Common myeloid progenitor, CD34-positive (primary cell): ENCODE measurements around the gene CDNF. TPM values are rescaled to one million over a fixed set of nuclear protein-coding genes. Genes with fewer than 3 reads are reported as not detected.

ENCODE experiments used
- CTCF ChIA-PET: fragments of 350-600 bp; sonication (Branson Sonifier 250); formaldehyde crosslinking; loops from one replicate; lab custom pipeline; 2021; ENCODE audit warnings: antibody characterized with exemption; lab: Charles Lee
- POLR2A ChIA-PET: fragments of 350-600 bp; sonication (Branson Sonifier 250); formaldehyde crosslinking; loops from one replicate; lab custom pipeline; 2021; ENCODE audit warnings: antibody characterized with exemption; lab: Charles Lee
- DNase-seq, 3 donors: peaks; one replicate each; pipeline versions ENCODE4 v3.0.0 to v3.0.0-alpha.2; 2013
- H3K27ac ChIP-seq, 2 experiments: 1 replicate in 1 of 2; 2 replicates in 1 of 2; pipeline ENCODE4 v1.7.0; 2013; ENCODE audit warnings: inconsistent platforms in 2 of 2, low read length in 2 of 2, mild to moderate bottlenecking in 2 of 2, low read depth in 1 of 2, moderate library complexity in 1 of 2; ENCODE audit not compliant: severe bottlenecking in 2 of 2, insufficient read depth in 1 of 2, poor library complexity in 1 of 2
- H3K27me3 ChIP-seq, 5 experiments: replicated peaks in 2 of 5; 1 replicate in 3 of 5; 2 replicates in 2 of 5; pipeline versions ENCODE4 v1.6.1 to v1.7.0; 2013; ENCODE audit warnings: low read length in 4 of 5, mild to moderate bottlenecking in 2 of 5, moderate library complexity in 2 of 5, inconsistent platforms in 1 of 5; ENCODE audit not compliant: insufficient read depth in 5 of 5, control insufficient read depth in 4 of 5
- H3K36me3 ChIP-seq, 4 experiments: 1 replicate in 2 of 4; 2 replicates in 2 of 4; pipeline versions ENCODE4 v1.6.1 to v1.7.0; 2013; ENCODE audit warnings: low read length in 3 of 4, control low read depth in 1 of 4, mild to moderate bottlenecking in 1 of 4; ENCODE audit not compliant: control insufficient read depth in 4 of 4, insufficient read depth in 4 of 4
- H3K4me1 ChIP-seq, 4 experiments: 1 replicate in 3 of 4; 2 replicates in 1 of 4; pipeline versions ENCODE4 v1.6.1 to v1.7.1; 2013; ENCODE audit warnings: low read length in 3 of 4, mild to moderate bottlenecking in 3 of 4, control low read depth in 1 of 4, inconsistent platforms in 1 of 4, moderate library complexity in 1 of 4; ENCODE audit not compliant: control insufficient read depth in 4 of 4, insufficient read depth in 4 of 4; ENCODE audit errors: control extremely low read depth in 1 of 4
- H3K4me3 ChIP-seq, 7 experiments: 1 replicate in 4 of 7; 2 replicates in 3 of 7; pipeline versions ENCODE4 v1.5.1 to v1.7.0; 2013; ENCODE audit warnings: mild to moderate bottlenecking in 7 of 7, low read length in 6 of 7, moderate library complexity in 6 of 7, inconsistent platforms in 2 of 7, low read depth in 2 of 7, control low read depth in 1 of 7; ENCODE audit not compliant: insufficient read depth in 4 of 7, control insufficient read depth in 1 of 7; ENCODE audit errors: extremely low read depth in 1 of 7
- H3K9me3 ChIP-seq, 5 experiments: 1 replicate in 4 of 5; 2 replicates in 1 of 5; pipeline versions ENCODE4 v1.6.1 to v1.7.1; 2013; ENCODE audit warnings: low read length in 4 of 5, mild to moderate bottlenecking in 2 of 5, inconsistent platforms in 1 of 5, low read depth in 1 of 5, moderate library complexity in 1 of 5; ENCODE audit not compliant: control insufficient read depth in 4 of 5, insufficient read depth in 2 of 5; ENCODE audit errors: control extremely low read depth in 1 of 5
- WGBS: methylation state at CpG from one replicate; pipeline ENCODE4 v1.1.5; 2013; ENCODE audit not compliant: insufficient coverage; 5-methylcytosine and 5-hydroxymethylcytosine counted together
- polyA plus RNA-seq: library from polyadenylated mRNA; unstranded; fragments of 120-200 nt; gene quantifications from one replicate; pipeline ENCODE4 v1.2.1, GENCODE V29; 2013

The CDNF gene
- polyA plus RNA-seq = 1.5 TPM

DNA sequence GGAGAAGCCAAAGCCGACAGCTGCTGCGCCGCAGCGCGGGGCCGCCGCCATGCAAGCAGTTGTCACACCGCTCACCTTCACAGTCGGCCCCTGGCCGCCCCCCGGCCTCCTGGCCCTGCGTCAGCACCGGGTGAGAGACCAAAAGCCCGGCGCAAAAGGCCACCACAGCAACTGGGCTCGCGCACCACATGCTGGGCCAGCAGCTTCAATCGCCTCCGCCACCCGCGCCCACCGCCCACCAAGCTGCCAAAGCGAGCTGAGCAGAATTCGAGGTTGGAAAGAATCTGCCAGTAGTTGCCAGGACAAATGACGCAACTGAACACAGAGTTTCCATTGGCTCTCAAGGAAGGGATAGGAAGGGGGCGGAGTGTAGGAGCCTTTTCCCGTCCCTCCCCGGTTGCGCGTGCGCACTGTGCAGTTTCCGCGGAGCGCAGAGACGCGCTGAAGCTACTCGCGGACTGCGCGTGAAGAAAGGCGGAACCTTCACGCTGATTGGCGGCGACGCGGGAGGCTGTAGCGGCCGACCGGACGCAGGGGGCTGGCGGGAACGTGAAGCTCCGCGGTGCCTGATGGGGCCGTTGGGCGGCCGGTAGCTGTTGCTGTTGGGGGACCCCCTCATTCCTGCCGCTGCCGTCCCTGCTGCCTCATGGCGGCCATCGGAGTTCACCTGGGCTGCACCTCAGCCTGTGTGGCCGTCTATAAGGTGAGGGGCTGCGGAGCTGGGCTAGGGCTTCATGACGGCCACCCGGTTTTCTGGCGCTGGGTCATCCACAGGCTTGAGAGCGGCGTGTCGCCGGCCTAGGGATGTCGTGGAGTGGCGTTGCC is at the start of gene CDNF, which contains the start of the genes HSPA14 and MSANTD7:
Gene CDNF, minus strand, starts transcription at position 281 of the 825 bp plus-strand sequence. Its CDS starts 91 bp downstream, at position 190.
Gene HSPA14, plus strand, starts transcription at position 550 of the 825 bp plus-strand sequence. Its CDS starts 97 bp downstream, at position 647.
Gene MSANTD7, plus strand, starts transcription at position 550 of the 825 bp plus-strand sequence. CDS start 3,979 bp downstream, outside the sequence.
- Histone ChIP-seq H3K27ac (peak within 1 kb of the TSS; percentile 84 to 93), H3K36me3 (peaks cover 16 to 23% (median 21%) of the 10 kb centered on the region in 4 experiments), H3K4me1 (peaks cover 9 to 18% (median 16%) of the 10 kb centered on the region in 4 experiments), H3K4me3 (peak within 1 kb of the TSS; percentile 83 to 98 (median 95)), H3K27me3 (no peaks in the 10 kb centered on the region), H3K9me3 (no peaks in the 10 kb centered on the region)
- WGBS = under 1% methylated on average over 66 of the region's 72 CpGs
- POLR2A ChIA-PET = interaction anchor here (0.6 to 1.1 kb wide), 4 partner anchors 29 to 343 kb away, joined by 3 to 6 read pairs (median 3); no protein-coding TSS in a partner anchor
- CTCF ChIA-PET = interaction anchor here (1.1 to 3.0 kb wide), 8 partner anchors 10 to 304 kb away, joined by 3 to 17 read pairs (median 4); no protein-coding TSS in a partner anchor
- peak; percentile 99 to 100 (median 99) for DNase-seq

DNA sequence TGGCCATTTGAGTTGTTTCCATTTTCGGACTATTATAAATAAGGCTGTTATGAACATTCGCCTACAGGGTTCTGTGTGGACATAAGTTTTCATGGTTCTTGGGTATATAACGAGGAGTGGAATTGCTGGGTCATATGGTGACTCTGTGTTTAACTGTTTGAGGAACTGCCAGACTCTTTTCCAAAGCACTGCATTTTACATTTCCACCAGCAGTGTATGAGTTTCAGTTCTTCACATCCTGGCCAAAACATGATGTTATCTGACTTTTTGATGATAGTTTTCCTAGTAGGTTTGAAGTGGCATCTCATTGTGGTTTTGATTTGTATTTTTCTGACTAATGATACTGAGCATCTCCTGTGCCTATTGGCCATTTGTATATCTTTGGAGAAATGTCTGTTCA is 46.2 kb upstream of the CDNF start:
- DNase-seq = peak in 2 of 3 donors; percentile 46 to 69
- H3K4me3 ChIP-seq = no peak overlapping the region
- H3K27me3 ChIP-seq = no peaks in the 10 kb centered on the region
- WGBS = no CpG with 5 or more reads among the region's 3 CpGs
- CTCF ChIA-PET = no interaction called here
- POLR2A ChIA-PET = no interaction called here
- H3K9me3 ChIP-seq = no peaks in the 10 kb centered on the region
- peaks cover 0 to 34% (median 8%) of the 10 kb centered on the region in 4 experiments for H3K36me3 ChIP-seq
- peaks cover 5 to 19% (median 9%) of the 10 kb centered on the region in 4 experiments for H3K4me1 ChIP-seq
- H3K27ac ChIP-seq = no peak overlapping the region

GRCh38 chr10:14880229-14880628 is 42.4 kb upstream of the CDNF start:
- Histone ChIP-seq H3K27ac (no peak overlapping the region), H3K4me1 (peaks cover 5 to 27% (median 21%) of the 10 kb centered on the region in 4 experiments), H3K36me3 (peaks cover 0 to 23% (median 3%) of the 10 kb centered on the region in 4 experiments), H3K27me3 (no peaks in the 10 kb centered on the region), H3K4me3 (peak overlapping the region in 6 of 7 experiments; percentile 82 to 99 (median 96)), H3K9me3 (no peaks in the 10 kb centered on the region)
- WGBS = 100% methylated on average over 3 of the region's 7 CpGs
- ChIA-PET POLR2A (no interaction called here), CTCF (interaction anchor here (1.4 to 2.2 kb wide), 2 partner anchors 10 to 344 kb away, joined by 3 to 14 read pairs; no protein-coding TSS in a partner anchor)
- DNase-seq = no peak

DNA sequence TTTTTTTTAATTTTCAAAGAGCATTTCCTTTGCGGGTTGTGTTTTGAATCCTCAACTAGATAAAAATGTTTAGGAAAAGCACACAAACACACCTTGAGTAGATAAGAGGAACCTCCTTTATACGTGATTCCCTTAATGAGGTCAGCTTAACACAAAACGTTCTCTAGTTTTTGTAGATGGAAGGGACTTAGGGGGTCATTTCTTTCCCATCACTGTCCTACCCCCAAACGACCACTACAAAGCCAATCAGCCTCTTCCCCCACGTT is 42.0 kb upstream of the CDNF start:
- Histone ChIP-seq H3K36me3 (peaks cover 0 to 20% (median 4%) of the 10 kb centered on the region in 4 experiments), H3K9me3 (no peaks in the 10 kb centered on the region), H3K4me1 (peaks cover 5 to 27% (median 21%) of the 10 kb centered on the region in 4 experiments), H3K4me3 (peak overlapping the region in 6 of 7 experiments; percentile 82 to 99 (median 96)), H3K27ac (peak overlapping the region in 1 of 2 experiments; percentile 43), H3K27me3 (no peaks in the 10 kb centered on the region)
- DNase-seq = peak in 1 of 3 donors; percentile 41
- CTCF ChIA-PET = interaction anchor here (1.0 to 2.2 kb wide), 3 partner anchors 10 to 23 kb away, joined by 3 to 14 read pairs (median 4); no protein-coding TSS in a partner anchor
- POLR2A ChIA-PET = no interaction called here
- WGBS = no CpG with 5 or more reads among the region's 5 CpGs

GRCh38 chr10:14879124-14879927 is 41.5 kb upstream of the CDNF start:
- POLR2A ChIA-PET = interaction anchor here (1.0 kb wide), 1 partner anchor 80 kb away, joined by 3 read pairs; the partner anchor contains the start of gene MEIG1
- peaks cover 0 to 15% (median 4%) of the 10 kb centered on the region in 4 experiments for H3K36me3 ChIP-seq
- DNase-seq = peak in 2 of 3 donors; percentile 50 to 62
- no peaks in the 10 kb centered on the region for H3K27me3 ChIP-seq
- 0% methylated on average over 48 of the region's 60 CpGs for WGBS
- CTCF ChIA-PET = interaction anchor here (0.9 to 2.2 kb wide), 5 partner anchors 11 to 28 kb away, joined by 3 to 14 read pairs (median 3); no protein-coding TSS in a partner anchor
- H3K4me3 ChIP-seq = peak overlapping the region; percentile 82 to 99 (median 97)
- H3K4me1 ChIP-seq = peaks cover 5 to 27% (median 21%) of the 10 kb centered on the region in 4 experiments
- no peaks in the 10 kb centered on the region for H3K9me3 ChIP-seq
- peak overlapping the region; percentile 33 to 43 for H3K27ac ChIP-seq
